ENCODE data around the gene FHIT. TPM values are rescaled to one million over a fixed set of nuclear protein-coding genes. Genes with fewer than 3 reads are reported as not detected.

The FHIT gene
- total RNA-seq, 1 experiment from 2014 or later, result 9.8 TPM

- ChIA-PET CTCF (no interaction called here), POLR2A (ENCODE audit: unreplicated experiment) (no interaction called here)
- no peak for DNase-seq
- Histone ChIP-seq H3K79me2 (ENCODE audit: low read depth) (no peaks in the 10 kb centered on the region), H3K27me3 (ENCODE audit: insufficient read depth, low read depth) (no peaks in the 10 kb centered on the region), H4K20me1 (ENCODE audit: insufficient read depth) (no peaks in the 10 kb centered on the region), H3K4me3 (no peak overlapping the region), H2AFZ (no peak overlapping the region), H3K4me2 (no peak overlapping the region), H3K4me1 (replicated peaks; ENCODE audit: insufficient read depth) (no peaks in the 10 kb centered on the region), H3K9me2 (ENCODE audit: insufficient read depth) (no peaks in the 10 kb centered on the region), H3K9me3 (ENCODE audit: insufficient read depth, low read depth) (no peaks in the 10 kb centered on the region), H3K36me3 (ENCODE audit: low read depth) (no peaks in the 10 kb centered on the region), H3K27ac (no peak overlapping the region), H3F3A (ENCODE audit: insufficient read depth, low read depth) (no peaks in the 10 kb centered on the region)
- TF ChIP-seq EZH2 (IDR thresholded peaks at IDR 0.05; ENCODE audit: low read depth) (no peak), CTCF (conservative IDR thresholded peaks at IDR 0.05) (no peak)
- intact Hi-C loops (cut with micrococcal nuclease; ENCODE audit: unreplicated experiment), result no loop called here
- no TSS peak for BruUV-seq (replicated peaks)
Measured at GRCh38 chr3:61040618-61041017, 210.6 kb downstream of the FHIT start.

GRCh38 chr3:61035573-61035972, 215.7 kb downstream of the FHIT start:
- no peak for DNase-seq
- Histone ChIP-seq H3K79me2 (ENCODE audit: low read depth) (no peaks in the 10 kb centered on the region), H2AFZ (no peak overlapping the region), H3K4me2 (no peak overlapping the region), H3K4me1 (replicated peaks; ENCODE audit: insufficient read depth) (no peaks in the 10 kb centered on the region), H3K9me3 (ENCODE audit: insufficient read depth, low read depth) (no peaks in the 10 kb centered on the region), H4K20me1 (ENCODE audit: insufficient read depth) (no peaks in the 10 kb centered on the region), H3K36me3 (ENCODE audit: low read depth) (no peaks in the 10 kb centered on the region), H3K27ac (no peak overlapping the region), H3F3A (ENCODE audit: insufficient read depth, low read depth) (no peaks in the 10 kb centered on the region), H3K27me3 (ENCODE audit: insufficient read depth, low read depth) (no peaks in the 10 kb centered on the region), H3K4me3 (no peak overlapping the region), H3K9me2 (ENCODE audit: insufficient read depth) (no peaks in the 10 kb centered on the region)
- TF ChIP-seq EZH2 (IDR thresholded peaks at IDR 0.05; ENCODE audit: low read depth), result no peak
- no peak for TF ChIP-seq CTCF (conservative IDR thresholded peaks at IDR 0.05)
- intact Hi-C loops (cut with micrococcal nuclease; ENCODE audit: unreplicated experiment), result no loop called here
- ChIA-PET CTCF (no interaction called here), POLR2A (ENCODE audit: unreplicated experiment) (no interaction called here)
- BruUV-seq (replicated peaks), result no TSS peak

GRCh38 chr3:61032991-61033390, 218.3 kb downstream of the FHIT start:
- no peak for TF ChIP-seq EZH2 (IDR thresholded peaks at IDR 0.05; ENCODE audit: low read depth)
- TF ChIP-seq CTCF (conservative IDR thresholded peaks at IDR 0.05), result no peak
- intact Hi-C loops (cut with micrococcal nuclease; ENCODE audit: unreplicated experiment), result no loop called here
- H3K27me3 ChIP-seq (ENCODE audit: insufficient read depth, low read depth), result no peaks in the 10 kb centered on the region
- H3K36me3 ChIP-seq (ENCODE audit: low read depth), result no peaks in the 10 kb centered on the region
- no peaks in the 10 kb centered on the region for H3K79me2 ChIP-seq (ENCODE audit: low read depth)
- no peaks in the 10 kb centered on the region for H3F3A ChIP-seq (ENCODE audit: insufficient read depth, low read depth)
- no peak overlapping the region for H3K4me3 ChIP-seq
- no peak overlapping the region for H3K4me2 ChIP-seq
- H3K9me3 ChIP-seq (ENCODE audit: insufficient read depth, low read depth), result no peaks in the 10 kb centered on the region
- H3K9me2 ChIP-seq (ENCODE audit: insufficient read depth), result no peaks in the 10 kb centered on the region
- no peaks in the 10 kb centered on the region for H3K4me1 ChIP-seq (replicated peaks; ENCODE audit: insufficient read depth)
- POLR2A ChIA-PET (ENCODE audit: unreplicated experiment), result no interaction called here
- no peak for DNase-seq
- CTCF ChIA-PET, result no interaction called here
- BruUV-seq (replicated peaks), result no TSS peak
- H3K27ac ChIP-seq, result no peak overlapping the region
- H2AFZ ChIP-seq, result no peak overlapping the region
- no peaks in the 10 kb centered on the region for H4K20me1 ChIP-seq (ENCODE audit: insufficient read depth)

All from PC-9 (cell line).